WTC11 (cell line): ENCODE results near the gene SPHKAP. TPM values are rescaled to one million over a fixed set of nuclear protein-coding genes. Genes with fewer than 3 reads are reported as not detected.
A peak's percentile ranks its signal among the peaks of the same experiment; 100 is the strongest.

Experiments used
- ATAC-seq: fragments of 200-7000 bp; cut with Tn5 transposase; 2 replicates; pipeline ENCODE4 v1.10.0; 2021; ENCODE audit warnings: mild to moderate bottlenecking, moderate library complexity
- CTCF ChIA-PET: fragments of 300-600 bp; sonication (Branson Sonifier 250); formaldehyde crosslinking; loops from one replicate; lab custom pipeline; 2021; ENCODE audit warnings: antibody characterized with exemption; lab: Charles Lee
- POLR2A ChIA-PET: fragments of 350-600 bp; sonication (Branson Sonifier 250); formaldehyde crosslinking; loops from one replicate; lab custom pipeline; 2021; ENCODE audit warnings: antibody characterized with exemption; lab: Charles Lee
- DNase-seq: peaks from one replicate; pipeline ENCODE4 v3.0.0; 2021; ENCODE audit warnings: low spot score
- H3K27ac Mint-ChIP-seq: 2 replicates; pipeline ENCODE4 v1.8.0; 2021; ENCODE audit warnings: mixed read lengths
- H3K27me3 Mint-ChIP-seq: 2 replicates; pipeline ENCODE4 v1.8.0; 2021; ENCODE audit warnings: low read depth, mild to moderate bottlenecking, moderate library complexity, mixed read lengths
- H3K36me3 Mint-ChIP-seq: 2 replicates; pipeline ENCODE4 v1.8.0; 2021; ENCODE audit warnings: mixed read lengths
- H3K4me1 Mint-ChIP-seq: 2 replicates; pipeline ENCODE4 v1.8.0; 2022; ENCODE audit warnings: mixed read lengths
- H3K4me3 Mint-ChIP-seq: 2 replicates; pipeline ENCODE4 v1.8.0; 2021; ENCODE audit warnings: mild to moderate bottlenecking, moderate library complexity, mixed read lengths
- H3K9me3 Mint-ChIP-seq: 2 replicates; pipeline ENCODE4 v1.8.0; 2021; ENCODE audit warnings: mixed read lengths
- CREM ChIP-seq: sonication (generic); formaldehyde crosslinking; IDR thresholded peaks from 2 replicates; pipeline ENCODE4 v1.8.1; 2022; ENCODE audit warnings: mild to moderate bottlenecking, missing genetic modification reagents, moderate library complexity
- FOXJ3 ChIP-seq: sonication (generic); formaldehyde crosslinking; IDR thresholded peaks from 2 replicates; pipeline ENCODE4 v1.9.0; 2021; ENCODE audit warnings: missing genetic modification reagents, mild to moderate bottlenecking, borderline replicate concordance
- FOXP1 ChIP-seq: sonication (generic); formaldehyde crosslinking; IDR thresholded peaks from 2 replicates; pipeline ENCODE4 v1.8.0; 2022; ENCODE audit warnings: missing genetic modification reagents, mild to moderate bottlenecking, moderate library complexity, borderline replicate concordance
- GABPB1 ChIP-seq: sonication (generic); formaldehyde crosslinking; IDR thresholded peaks from 2 replicates; pipeline ENCODE4 v1.8.1; 2023; ENCODE audit warnings: mild to moderate bottlenecking, missing genetic modification reagents
- GRHL2 ChIP-seq: fragments of 250-450 bp; sonication (Bioruptor Pico); IDR thresholded peaks from 2 replicates; pipeline ENCODE4 v1.8.0; 2022; ENCODE audit warnings: mild to moderate bottlenecking, moderate library complexity; ENCODE audit not compliant: insufficient replicate concordance, severe bottlenecking
- NFE2L1 ChIP-seq: sonication (generic); formaldehyde crosslinking; IDR thresholded peaks from 2 replicates; pipeline ENCODE4 v1.8.1; 2023; ENCODE audit warnings: missing genetic modification reagents
- SMAD4 ChIP-seq: sonication (generic); formaldehyde crosslinking; IDR thresholded peaks from 2 replicates; pipeline ENCODE4 v1.8.0; 2022; ENCODE audit warnings: mild to moderate bottlenecking, missing genetic modification reagents
- ZNF138 ChIP-seq: sonication (generic); formaldehyde crosslinking; conservative IDR thresholded peaks from 2 replicates; pipeline ENCODE4 v1.8.1; 2022; ENCODE audit warnings: mild to moderate bottlenecking, moderate library complexity, missing genetic modification reagents
- ZNF263 ChIP-seq: sonication (generic); formaldehyde crosslinking; IDR thresholded peaks from 2 replicates; pipeline ENCODE4 v1.8.1; 2022; ENCODE audit warnings: low read depth, mild to moderate bottlenecking, moderate library complexity, missing genetic modification reagents
- total RNA-seq: library from RNA; stranded (reverse); gene quantifications from 3 replicates; pipeline ENCODE4 v1.2.3, GENCODE V29; 2021
- TF ChIP-seq, protein P1 (sequence below): sonication (generic); formaldehyde crosslinking; IDR thresholded peaks from 2 replicates; pipeline ENCODE4 v1.8.1; 2023; ENCODE audit warnings: mild to moderate bottlenecking, missing genetic modification reagents, borderline replicate concordance
- TF ChIP-seq, protein P2 (sequence below): sonication (generic); formaldehyde crosslinking; IDR thresholded peaks from 2 replicates; pipeline ENCODE4 v1.8.1; 2023; ENCODE audit warnings: mild to moderate bottlenecking, missing genetic modification reagents
- TF ChIP-seq, protein P3 (sequence below): sonication (generic); formaldehyde crosslinking; IDR thresholded peaks from 2 replicates; pipeline ENCODE4 v1.8.0; 2023; ENCODE audit warnings: mild to moderate bottlenecking, missing genetic modification reagents
- TF ChIP-seq, protein P4 (sequence below): sonication (generic); formaldehyde crosslinking; IDR thresholded peaks from 2 replicates; pipeline ENCODE4 v1.8.1; 2022; ENCODE audit warnings: mild to moderate bottlenecking, moderate library complexity, missing genetic modification reagents
- TF ChIP-seq, protein P5 (sequence below): sonication (generic); formaldehyde crosslinking; conservative IDR thresholded peaks from 2 replicates; pipeline ENCODE4 v1.8.1; 2023; ENCODE audit warnings: mild to moderate bottlenecking, low read depth, missing genetic modification reagents, moderate library complexity
- TF ChIP-seq, protein P6 (sequence below): sonication (generic); formaldehyde crosslinking; conservative IDR thresholded peaks from 2 replicates; pipeline ENCODE4 v1.8.1; 2022; ENCODE audit warnings: mild to moderate bottlenecking, missing genetic modification reagents

Gene SPHKAP
- total RNA-seq, 1 experiment from 2014 or later, result not detected

DNA sequence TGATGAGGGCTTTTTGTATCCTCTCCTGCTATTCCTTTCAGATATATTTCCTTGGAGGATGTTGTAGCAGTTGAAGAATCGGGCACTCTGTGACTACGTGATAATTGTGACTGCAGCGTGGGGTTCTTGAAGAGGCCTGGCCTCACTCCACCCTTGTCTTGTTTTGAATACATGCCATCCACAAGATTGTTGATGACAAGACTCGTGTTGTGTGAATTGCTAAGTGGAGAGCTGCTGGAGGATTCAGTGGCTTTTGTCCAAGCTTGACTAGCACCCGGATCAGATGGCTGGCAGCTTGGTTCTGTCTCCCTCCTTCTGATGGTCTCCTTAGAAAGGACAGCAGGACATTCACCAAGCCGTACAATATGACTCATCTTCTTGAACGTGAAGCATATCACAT is 163.2 kb downstream of the SPHKAP start (continued):
- TF ChIP-seq, protein P1, sequence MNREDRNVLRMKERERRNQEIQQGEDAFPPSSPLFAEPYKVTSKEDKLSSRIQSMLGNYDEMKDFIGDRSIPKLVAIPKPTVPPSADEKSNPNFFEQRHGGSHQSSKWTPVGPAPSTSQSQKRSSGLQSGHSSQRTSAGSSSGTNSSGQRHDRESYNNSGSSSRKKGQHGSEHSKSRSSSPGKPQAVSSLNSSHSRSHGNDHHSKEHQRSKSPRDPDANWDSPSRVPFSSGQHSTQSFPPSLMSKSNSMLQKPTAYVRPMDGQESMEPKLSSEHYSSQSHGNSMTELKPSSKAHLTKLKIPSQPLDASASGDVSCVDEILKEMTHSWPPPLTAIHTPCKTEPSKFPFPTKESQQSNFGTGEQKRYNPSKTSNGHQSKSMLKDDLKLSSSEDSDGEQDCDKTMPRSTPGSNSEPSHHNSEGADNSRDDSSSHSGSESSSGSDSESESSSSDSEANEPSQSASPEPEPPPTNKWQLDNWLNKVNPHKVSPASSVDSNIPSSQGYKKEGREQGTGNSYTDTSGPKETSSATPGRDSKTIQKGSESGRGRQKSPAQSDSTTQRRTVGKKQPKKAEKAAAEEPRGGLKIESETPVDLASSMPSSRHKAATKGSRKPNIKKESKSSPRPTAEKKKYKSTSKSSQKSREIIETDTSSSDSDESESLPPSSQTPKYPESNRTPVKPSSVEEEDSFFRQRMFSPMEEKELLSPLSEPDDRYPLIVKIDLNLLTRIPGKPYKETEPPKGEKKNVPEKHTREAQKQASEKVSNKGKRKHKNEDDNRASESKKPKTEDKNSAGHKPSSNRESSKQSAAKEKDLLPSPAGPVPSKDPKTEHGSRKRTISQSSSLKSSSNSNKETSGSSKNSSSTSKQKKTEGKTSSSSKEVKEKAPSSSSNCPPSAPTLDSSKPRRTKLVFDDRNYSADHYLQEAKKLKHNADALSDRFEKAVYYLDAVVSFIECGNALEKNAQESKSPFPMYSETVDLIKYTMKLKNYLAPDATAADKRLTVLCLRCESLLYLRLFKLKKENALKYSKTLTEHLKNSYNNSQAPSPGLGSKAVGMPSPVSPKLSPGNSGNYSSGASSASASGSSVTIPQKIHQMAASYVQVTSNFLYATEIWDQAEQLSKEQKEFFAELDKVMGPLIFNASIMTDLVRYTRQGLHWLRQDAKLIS (CRISPR knock-in tag), result no peak
- TF ChIP-seq SMAD4 (no peak), GRHL2 (CRISPR knock-in tag) (no peak), FOXJ3 (CRISPR knock-in tag) (no peak), NFE2L1 (CRISPR knock-in tag) (no peak)
- TF ChIP-seq, protein P2, sequence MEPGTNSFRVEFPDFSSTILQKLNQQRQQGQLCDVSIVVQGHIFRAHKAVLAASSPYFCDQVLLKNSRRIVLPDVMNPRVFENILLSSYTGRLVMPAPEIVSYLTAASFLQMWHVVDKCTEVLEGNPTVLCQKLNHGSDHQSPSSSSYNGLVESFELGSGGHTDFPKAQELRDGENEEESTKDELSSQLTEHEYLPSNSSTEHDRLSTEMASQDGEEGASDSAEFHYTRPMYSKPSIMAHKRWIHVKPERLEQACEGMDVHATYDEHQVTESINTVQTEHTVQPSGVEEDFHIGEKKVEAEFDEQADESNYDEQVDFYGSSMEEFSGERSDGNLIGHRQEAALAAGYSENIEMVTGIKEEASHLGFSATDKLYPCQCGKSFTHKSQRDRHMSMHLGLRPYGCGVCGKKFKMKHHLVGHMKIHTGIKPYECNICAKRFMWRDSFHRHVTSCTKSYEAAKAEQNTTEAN (CRISPR knock-in tag), result no peak
- TF ChIP-seq, protein P3, sequence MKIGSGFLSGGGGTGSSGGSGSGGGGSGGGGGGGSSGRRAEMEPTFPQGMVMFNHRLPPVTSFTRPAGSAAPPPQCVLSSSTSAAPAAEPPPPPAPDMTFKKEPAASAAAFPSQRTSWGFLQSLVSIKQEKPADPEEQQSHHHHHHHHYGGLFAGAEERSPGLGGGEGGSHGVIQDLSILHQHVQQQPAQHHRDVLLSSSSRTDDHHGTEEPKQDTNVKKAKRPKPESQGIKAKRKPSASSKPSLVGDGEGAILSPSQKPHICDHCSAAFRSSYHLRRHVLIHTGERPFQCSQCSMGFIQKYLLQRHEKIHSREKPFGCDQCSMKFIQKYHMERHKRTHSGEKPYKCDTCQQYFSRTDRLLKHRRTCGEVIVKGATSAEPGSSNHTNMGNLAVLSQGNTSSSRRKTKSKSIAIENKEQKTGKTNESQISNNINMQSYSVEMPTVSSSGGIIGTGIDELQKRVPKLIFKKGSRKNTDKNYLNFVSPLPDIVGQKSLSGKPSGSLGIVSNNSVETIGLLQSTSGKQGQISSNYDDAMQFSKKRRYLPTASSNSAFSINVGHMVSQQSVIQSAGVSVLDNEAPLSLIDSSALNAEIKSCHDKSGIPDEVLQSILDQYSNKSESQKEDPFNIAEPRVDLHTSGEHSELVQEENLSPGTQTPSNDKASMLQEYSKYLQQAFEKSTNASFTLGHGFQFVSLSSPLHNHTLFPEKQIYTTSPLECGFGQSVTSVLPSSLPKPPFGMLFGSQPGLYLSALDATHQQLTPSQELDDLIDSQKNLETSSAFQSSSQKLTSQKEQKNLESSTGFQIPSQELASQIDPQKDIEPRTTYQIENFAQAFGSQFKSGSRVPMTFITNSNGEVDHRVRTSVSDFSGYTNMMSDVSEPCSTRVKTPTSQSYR (CRISPR knock-in tag), result no peak

DNA sequence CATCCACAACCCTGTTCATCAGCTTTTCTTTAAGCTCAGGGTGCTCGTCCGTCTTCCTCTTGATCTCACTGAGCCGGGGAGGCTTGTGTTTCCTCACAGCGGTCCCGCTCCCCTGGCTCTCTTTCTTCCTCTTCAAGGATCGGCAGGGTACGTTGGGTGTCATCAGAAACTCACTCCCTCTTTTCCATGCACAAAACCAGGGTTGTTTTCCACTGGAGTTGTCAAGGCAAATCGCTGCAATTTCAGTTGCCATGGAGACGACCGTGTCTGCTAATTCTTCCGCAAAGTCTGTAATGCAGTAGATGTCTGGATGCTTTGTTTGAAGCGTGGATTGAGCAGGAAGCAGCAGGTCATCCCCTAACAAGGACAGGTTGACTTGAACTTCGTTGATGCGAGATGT is 163.7 kb downstream of the SPHKAP start:
- TF ChIP-seq, protein P4, sequence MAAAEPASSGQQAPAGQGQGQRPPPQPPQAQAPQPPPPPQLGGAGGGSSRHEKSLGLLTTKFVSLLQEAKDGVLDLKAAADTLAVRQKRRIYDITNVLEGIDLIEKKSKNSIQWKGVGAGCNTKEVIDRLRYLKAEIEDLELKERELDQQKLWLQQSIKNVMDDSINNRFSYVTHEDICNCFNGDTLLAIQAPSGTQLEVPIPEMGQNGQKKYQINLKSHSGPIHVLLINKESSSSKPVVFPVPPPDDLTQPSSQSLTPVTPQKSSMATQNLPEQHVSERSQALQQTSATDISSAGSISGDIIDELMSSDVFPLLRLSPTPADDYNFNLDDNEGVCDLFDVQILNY (CRISPR knock-in tag), result no peak
- TF ChIP-seq, protein P5, sequence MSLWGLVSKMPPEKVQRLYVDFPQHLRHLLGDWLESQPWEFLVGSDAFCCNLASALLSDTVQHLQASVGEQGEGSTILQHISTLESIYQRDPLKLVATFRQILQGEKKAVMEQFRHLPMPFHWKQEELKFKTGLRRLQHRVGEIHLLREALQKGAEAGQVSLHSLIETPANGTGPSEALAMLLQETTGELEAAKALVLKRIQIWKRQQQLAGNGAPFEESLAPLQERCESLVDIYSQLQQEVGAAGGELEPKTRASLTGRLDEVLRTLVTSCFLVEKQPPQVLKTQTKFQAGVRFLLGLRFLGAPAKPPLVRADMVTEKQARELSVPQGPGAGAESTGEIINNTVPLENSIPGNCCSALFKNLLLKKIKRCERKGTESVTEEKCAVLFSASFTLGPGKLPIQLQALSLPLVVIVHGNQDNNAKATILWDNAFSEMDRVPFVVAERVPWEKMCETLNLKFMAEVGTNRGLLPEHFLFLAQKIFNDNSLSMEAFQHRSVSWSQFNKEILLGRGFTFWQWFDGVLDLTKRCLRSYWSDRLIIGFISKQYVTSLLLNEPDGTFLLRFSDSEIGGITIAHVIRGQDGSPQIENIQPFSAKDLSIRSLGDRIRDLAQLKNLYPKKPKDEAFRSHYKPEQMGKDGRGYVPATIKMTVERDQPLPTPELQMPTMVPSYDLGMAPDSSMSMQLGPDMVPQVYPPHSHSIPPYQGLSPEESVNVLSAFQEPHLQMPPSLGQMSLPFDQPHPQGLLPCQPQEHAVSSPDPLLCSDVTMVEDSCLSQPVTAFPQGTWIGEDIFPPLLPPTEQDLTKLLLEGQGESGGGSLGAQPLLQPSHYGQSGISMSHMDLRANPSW (CRISPR knock-in tag), result no peak
- no peak for TF ChIP-seq CREM (CRISPR knock-in tag)
- DNase-seq (no peak), ATAC-seq (no peak)
- ChIA-PET CTCF (interaction anchor here (0.6 kb wide), 1 partner anchor 610 kb away, joined by 3 read pairs; no protein-coding TSS in a partner anchor), POLR2A (no interaction called here)
- no peak overlapping the region for H3K27ac Mint-ChIP-seq
- no peak overlapping the region for H3K4me3 Mint-ChIP-seq
- H3K9me3 Mint-ChIP-seq, result peaks cover 16% of the 10 kb centered on the region
- H3K4me1 Mint-ChIP-seq, result peaks cover 23% of the 10 kb centered on the region
- H3K36me3 Mint-ChIP-seq, result no peaks in the 10 kb centered on the region
- H3K27me3 Mint-ChIP-seq, result no peaks in the 10 kb centered on the region

DNA sequence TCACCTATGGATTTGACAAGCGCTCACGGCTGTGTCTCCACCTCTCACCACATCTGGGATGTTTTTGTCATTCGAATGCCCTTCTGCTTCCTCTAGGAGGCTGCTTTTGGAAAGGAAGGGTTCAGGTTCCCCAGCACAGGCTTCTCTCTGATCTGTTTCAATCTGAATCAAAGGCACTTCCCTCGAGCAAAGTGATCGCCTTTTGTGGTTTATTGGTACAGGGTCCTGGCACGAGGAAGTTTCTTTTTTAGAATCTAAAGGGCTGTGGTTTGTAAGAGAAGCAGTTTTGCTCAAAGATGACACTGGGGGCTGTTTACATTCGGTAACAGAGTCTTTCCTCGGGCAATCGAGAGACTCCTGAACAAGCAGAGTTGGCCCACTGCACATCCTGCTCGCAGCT is 165.1 kb downstream of the SPHKAP start:
- H3K9me3 Mint-ChIP-seq, result peaks cover 13% of the 10 kb centered on the region
- DNase-seq (peak; percentile 16), ATAC-seq (peak; percentile 97)
- no peaks in the 10 kb centered on the region for H3K27me3 Mint-ChIP-seq
- TF ChIP-seq ZNF263 (CRISPR knock-in tag) (no peak), GABPB1 (no peak), FOXP1 (no peak), ZNF138 (CRISPR knock-in tag) (no peak)
- TF ChIP-seq, protein P6, sequence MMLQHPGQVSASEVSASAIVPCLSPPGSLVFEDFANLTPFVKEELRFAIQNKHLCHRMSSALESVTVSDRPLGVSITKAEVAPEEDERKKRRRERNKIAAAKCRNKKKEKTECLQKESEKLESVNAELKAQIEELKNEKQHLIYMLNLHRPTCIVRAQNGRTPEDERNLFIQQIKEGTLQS (CRISPR knock-in tag), result no peak
- no peak overlapping the region for H3K4me3 Mint-ChIP-seq
- peaks cover 19% of the 10 kb centered on the region for H3K4me1 Mint-ChIP-seq
- ChIA-PET POLR2A (no interaction called here), CTCF (no interaction called here)
- H3K36me3 Mint-ChIP-seq, result no peaks in the 10 kb centered on the region
- peak overlapping the region; percentile 49; the same call in 1 of the 2 replicates for H3K27ac Mint-ChIP-seq
